ENCODE results near the gene MEF2D.
A peak's percentile ranks its signal among the peaks of the same experiment; 100 is the strongest.

Gene MEF2D

DNA sequence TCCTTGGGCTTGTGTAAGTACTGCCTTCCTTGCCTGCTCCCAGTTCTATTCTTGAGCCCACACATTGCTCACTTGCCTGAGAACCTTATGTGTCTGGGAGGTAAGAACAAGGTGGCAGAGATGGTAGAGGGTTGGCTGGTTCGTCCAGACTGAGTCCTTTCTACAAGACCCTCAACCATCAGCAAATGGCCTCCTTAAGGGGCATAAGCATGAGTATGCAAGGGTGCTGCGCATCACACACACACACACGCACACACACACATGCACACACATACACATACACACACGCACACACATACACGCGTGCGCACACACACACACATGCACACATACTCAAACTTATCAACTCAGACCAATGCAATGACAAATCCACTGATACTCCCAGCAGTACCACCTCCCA lies 74.6 kb downstream of the MEF2D start:
- DNase-seq (ENCODE audit: low spot score in 2 of 2) (no peak), ATAC-seq (ENCODE audit: low read depth) (no peak)
- H3K9me3 Mint-ChIP-seq = no peaks in the 10 kb centered on the region
- peaks cover 6% of the 10 kb centered on the region for H3K4me1 Mint-ChIP-seq
- peaks cover 44% of the 10 kb centered on the region for H3K27me3 Mint-ChIP-seq
- no peaks in the 10 kb centered on the region for H3K36me3 Mint-ChIP-seq
- no peak overlapping the region for H3K27ac Mint-ChIP-seq
- H3K4me3 Mint-ChIP-seq = no peak overlapping the region

DNA sequence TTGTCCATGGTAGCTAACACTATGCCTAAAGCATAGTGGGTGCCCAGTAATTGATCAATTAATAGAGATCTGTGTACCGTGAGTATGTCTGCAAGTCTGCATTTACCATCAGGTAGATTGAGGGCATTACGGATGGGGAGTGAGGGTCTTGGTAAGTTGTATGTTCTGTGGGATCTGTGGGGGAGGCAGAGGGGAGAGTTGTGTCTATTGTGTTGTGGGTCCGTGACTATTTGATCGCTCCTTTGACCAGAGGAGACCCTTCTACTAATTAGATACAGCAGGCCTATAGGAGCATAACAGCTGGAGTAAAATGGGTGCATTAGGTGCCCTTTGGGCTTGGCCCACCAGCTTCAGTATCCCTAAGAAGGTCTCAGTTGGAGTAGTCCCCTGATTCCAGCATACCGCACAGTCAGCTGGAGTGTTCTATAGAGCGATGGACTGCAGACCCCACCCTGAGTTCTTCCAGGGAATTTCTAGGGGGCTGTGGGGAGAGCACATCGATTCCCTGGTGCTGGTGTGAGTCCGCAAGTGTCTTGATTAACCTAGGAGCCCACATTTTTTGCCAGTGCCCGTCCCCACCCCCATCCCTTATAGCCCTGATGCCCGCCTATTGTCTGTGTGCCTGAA lies 75.7 kb downstream of the MEF2D start:
- H3K27me3 Mint-ChIP-seq = peaks cover 41% of the 10 kb centered on the region
- no peaks in the 10 kb centered on the region for H3K9me3 Mint-ChIP-seq
- ATAC-seq (ENCODE audit: low read depth) (no peak), DNase-seq (ENCODE audit: low spot score in 2 of 2) (no peak)
- no peak overlapping the region for H3K27ac Mint-ChIP-seq
- no peaks in the 10 kb centered on the region for H3K36me3 Mint-ChIP-seq
- no peak overlapping the region for H3K4me3 Mint-ChIP-seq
- peaks cover 12% of the 10 kb centered on the region for H3K4me1 Mint-ChIP-seq

DNA sequence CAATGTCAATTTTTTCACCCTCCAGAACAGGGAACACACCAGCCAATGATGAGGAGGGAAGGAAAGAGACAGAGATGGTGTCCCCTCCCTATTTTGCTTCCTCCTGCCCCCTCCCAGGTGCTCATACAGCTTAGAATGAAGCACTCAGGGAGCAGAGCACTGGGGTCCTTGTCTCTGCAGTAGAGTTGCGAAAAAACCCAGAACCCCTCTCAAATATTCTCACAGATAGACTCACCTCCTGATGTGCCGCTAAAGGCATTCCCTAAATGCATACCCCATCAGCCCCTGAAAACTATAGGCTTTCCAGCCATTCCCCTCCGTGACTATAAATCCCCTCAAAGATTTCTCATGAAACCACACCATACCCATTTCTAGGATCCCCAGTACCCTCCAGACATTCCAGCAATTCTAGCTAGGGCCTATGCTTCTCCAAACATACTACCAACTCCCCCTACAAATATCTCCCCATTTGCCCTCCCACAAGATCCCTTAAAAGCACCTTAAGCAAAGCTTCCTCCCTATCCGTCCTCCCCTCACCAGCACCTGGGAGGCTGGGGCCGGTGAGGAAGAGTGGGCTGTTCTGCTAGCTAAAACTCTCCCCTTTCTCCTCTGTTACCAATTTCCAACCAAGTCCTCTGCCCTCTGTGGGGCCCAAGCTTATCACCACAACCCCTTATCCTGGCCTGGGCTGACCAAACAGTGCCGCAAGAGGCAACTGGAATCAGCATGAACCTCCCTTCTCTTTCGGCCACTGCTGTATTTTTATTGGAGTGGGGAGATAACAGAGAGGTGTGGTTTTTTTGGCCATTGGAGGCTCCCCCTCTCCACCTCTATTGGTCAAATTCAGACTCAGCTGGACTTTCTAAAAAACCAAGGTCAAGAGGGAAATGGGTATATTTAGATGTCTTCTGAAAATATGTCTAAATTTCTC lies 76.9 kb downstream of the MEF2D start:
- Mint-ChIP-seq H3K27me3 (peaks cover 36% of the 10 kb centered on the region), H3K4me1 (peaks cover 12% of the 10 kb centered on the region), H3K4me3 (no peak overlapping the region), H3K9me3 (no peaks in the 10 kb centered on the region), H3K27ac (no peak overlapping the region), H3K36me3 (no peaks in the 10 kb centered on the region)
- DNase-seq (ENCODE audit: low spot score in 2 of 2) (no peak), ATAC-seq (ENCODE audit: low read depth) (no peak)

DNA sequence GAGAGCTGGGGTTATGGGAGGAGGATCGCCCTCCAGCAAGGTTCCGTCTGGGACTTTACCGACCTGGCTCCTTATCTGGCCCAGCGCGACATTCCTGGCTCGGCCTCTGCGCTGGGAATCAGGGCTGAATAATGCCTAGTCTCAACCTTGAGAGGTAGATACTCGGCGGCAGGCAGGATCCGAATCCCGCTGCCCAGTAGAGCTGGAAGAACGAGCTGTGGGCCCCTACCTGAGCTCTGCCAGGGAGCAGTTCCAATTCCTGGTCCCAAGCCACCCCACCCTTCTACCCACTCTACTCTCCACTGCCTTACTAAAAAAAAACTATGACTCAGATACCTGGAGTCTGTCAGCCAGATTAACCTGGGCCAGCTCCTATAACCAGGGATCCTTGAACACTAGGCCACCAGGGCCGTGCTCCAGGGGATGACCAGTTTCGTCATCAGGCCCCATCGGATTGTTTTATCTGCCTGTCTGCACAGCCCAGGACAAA lies 77.9 kb downstream of the MEF2D start:
- Mint-ChIP-seq H3K9me3 (no peaks in the 10 kb centered on the region), H3K4me1 (peaks cover 12% of the 10 kb centered on the region), H3K27ac (no peak overlapping the region), H3K4me3 (no peak overlapping the region), H3K27me3 (peaks cover 32% of the 10 kb centered on the region), H3K36me3 (no peaks in the 10 kb centered on the region)
- no peak for DNase-seq (ENCODE audit: low spot score in 2 of 2)
- ATAC-seq (ENCODE audit: low read depth) = no peak

DNA sequence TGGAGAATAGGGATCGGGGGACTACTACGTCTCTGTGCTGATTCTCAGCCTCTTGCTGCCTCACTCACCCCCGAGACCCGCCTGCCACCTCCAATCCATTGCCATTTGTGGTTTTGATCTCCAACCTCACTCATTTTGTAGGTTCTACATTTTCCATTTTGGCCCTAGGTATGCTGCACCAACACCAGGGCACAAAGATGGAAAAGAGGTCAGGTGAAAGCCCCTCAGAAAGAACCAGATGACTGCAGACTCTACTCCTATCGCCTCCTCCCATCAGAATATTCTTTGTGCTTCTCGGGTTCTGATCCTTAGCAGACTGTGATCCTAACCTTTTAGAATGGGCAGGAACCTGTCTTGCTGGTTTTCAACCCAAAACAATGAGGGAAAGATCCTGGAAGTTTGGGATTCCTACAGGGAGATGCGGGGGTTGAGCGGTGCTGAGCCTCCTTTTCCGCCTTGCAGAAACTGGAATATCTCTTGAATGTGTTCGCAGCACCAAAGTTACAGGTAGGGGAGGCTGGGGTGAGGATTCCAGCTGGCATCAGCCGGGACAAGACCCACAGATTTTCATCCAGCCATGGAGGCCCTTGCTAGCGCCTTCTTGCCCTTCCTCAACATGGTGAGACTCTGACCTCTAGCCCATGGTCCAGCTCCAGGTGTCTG lies 78.5 kb downstream of the MEF2D start:
- Mint-ChIP-seq H3K4me1 (peaks cover 12% of the 10 kb centered on the region), H3K36me3 (no peaks in the 10 kb centered on the region), H3K4me3 (peak overlapping the region; percentile 76), H3K27me3 (peaks cover 32% of the 10 kb centered on the region), H3K9me3 (no peaks in the 10 kb centered on the region), H3K27ac (no peak overlapping the region)
- ATAC-seq (ENCODE audit: low read depth) (no peak), DNase-seq (ENCODE audit: low spot score in 2 of 2) (no peak)

DNA sequence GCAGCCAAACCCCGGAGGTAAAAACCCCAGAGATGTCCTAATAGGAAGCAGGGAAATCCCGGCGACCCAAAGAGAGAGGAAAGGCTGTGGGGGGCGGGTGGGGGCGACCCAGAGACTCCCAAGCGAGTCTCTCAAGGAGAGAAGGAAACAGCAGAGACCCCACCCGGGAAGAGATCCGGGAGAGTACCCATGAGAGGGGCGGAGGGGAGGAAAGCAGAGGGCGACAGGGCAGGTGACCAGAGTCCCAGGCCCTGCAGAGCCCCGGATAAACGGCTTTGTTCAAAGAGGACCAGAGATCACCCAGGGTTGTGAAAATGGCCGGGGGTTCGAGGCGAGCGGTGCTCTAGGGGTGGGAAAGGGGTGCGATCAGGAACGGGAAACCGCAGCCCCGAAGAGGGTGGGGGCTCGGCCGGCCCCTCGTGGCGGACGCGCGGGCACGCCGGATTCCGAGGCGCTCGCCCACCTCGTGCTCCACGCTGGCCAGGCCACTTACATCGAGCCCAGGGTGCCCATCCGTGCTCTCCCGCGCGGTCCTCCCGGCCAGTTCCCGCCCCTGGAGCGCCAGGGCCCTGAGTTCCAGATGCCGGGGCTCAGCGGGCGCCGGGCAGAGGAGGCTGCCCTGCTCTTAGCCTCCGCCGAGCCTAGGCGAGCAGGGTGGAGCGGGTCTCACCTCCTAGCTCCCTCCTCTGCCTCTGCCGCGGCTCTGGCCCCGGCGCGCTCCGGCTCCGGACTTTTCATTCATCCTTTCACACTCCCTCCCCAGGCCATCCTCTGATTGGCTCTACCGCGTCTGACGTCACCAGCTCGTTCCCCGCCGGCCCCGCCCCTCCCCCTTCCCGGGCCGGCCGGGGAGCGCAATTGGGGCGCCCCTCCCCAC lies 79.3 kb downstream of the MEF2D start:
- Mint-ChIP-seq H3K4me1 (peaks cover 12% of the 10 kb centered on the region), H3K4me3 (peak overlapping the region; percentile 89), H3K9me3 (no peaks in the 10 kb centered on the region), H3K36me3 (no peaks in the 10 kb centered on the region), H3K27me3 (peaks cover 27% of the 10 kb centered on the region), H3K27ac (no peak overlapping the region)
- DNase-seq (ENCODE audit: low spot score in 2 of 2) (peak; percentile 50 to 52), ATAC-seq (ENCODE audit: low read depth) (peak; percentile 75)

DNA sequence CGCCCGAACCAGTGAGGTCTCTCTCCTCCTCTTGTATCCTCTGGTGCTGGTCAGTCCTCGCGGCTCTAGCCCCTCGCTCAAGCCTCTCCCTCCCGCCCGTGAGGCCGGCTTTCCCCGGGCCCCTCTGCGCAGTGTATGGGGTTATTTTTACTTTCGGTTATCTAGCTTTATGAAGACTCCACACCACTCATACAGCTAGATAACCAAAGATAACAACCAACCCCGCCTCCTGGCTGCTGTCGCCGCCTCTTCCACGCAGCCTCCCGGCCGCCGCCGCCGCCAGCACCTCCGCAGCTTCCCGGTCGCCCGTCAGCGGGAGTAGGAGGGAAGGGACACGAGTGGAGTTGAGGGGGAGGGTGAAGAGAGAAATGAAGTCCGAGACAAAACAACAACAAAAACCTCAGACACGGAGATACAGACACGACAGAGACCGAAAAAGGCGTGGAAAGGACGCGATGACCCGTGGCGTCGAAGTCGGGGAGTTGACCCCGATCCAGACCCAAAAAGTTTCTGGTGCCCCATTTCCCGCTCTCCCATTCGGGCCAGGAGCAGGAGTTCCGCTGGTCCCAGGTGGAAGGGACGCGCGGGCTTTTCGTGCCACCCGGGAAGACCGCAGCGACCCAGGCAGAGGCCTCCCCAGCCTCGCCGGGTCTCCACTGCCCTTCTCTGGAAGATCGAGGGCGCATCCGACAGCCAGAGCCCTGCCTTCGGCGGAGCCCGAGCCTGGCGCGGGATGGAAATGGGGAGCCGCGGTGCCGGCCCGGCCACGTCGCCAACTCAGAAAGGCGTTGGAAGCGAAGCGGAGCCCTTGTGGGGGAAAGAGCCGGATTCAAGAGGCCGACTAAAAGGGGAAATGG lies 80.1 kb downstream of the MEF2D start:
- peaks cover 12% of the 10 kb centered on the region for H3K4me1 Mint-ChIP-seq
- peak in 1 of 2 donors; percentile 51 for DNase-seq (ENCODE audit: low spot score in 2 of 2)
- H3K9me3 Mint-ChIP-seq = no peaks in the 10 kb centered on the region
- peak overlapping the region; percentile 89 for H3K4me3 Mint-ChIP-seq
- ATAC-seq (ENCODE audit: low read depth) = peak; percentile 65
- H3K27me3 Mint-ChIP-seq = peaks cover 24% of the 10 kb centered on the region
- peak overlapping the region; percentile 67 for H3K27ac Mint-ChIP-seq
- no peaks in the 10 kb centered on the region for H3K36me3 Mint-ChIP-seq

DNA sequence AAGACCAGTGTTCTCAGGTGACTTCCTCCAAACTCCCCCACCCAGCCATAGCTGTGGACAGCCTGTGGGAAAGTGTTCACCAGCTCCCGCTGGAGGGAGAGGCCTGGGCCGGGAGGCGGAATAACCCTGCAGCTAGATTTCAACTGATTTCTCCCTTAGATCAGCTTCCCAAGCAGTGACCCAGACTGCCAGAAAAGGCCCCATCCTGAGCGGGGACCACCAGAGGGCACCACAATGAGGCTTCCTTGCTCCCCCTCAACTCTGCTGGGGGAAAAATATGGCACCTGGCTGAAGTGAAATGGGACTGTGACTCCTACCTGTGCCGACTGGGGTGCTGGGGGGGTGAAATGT lies 80.7 kb downstream of the MEF2D start:
- peak overlapping the region; percentile 89 for H3K4me3 Mint-ChIP-seq
- ATAC-seq (ENCODE audit: low read depth) = peak; percentile 44
- H3K9me3 Mint-ChIP-seq = no peaks in the 10 kb centered on the region
- peak overlapping the region; percentile 67 for H3K27ac Mint-ChIP-seq
- H3K36me3 Mint-ChIP-seq = no peaks in the 10 kb centered on the region
- H3K27me3 Mint-ChIP-seq = peaks cover 24% of the 10 kb centered on the region
- DNase-seq (ENCODE audit: low spot score in 2 of 2) = peak in 1 of 2 donors; percentile 34
- peaks cover 12% of the 10 kb centered on the region for H3K4me1 Mint-ChIP-seq

DNA sequence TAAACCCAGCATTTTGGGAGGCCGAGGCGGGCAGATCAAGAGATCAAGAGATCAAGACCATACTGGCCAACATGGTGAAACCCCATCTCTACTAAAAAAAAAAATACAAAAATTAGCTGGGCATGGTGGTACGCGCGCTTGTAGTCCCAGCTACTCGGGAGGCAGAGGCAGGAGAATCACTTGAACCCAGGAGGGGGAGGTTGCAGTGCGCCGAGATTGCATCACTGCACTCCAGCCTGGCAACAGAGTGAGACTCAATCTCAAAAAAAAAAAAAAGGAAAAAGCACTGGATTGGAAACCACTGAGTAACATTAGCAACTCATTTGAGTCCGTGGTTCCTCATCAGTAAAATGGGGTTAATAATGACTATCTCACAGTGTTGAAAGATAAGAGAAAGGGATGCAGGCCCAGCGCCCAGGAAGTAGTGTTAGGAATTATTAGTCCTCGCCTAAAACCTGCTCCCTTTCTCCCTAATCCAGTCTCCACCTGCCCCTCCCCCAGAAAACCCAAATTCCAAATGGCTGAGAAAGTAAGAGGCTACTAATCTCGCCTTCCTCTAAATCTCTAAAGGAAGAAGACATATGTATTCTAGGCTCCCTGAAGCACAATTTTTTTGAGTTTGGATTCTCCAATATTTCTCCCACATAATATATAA lies 82.0 kb downstream of the MEF2D start:
- DNase-seq (ENCODE audit: low spot score in 2 of 2) (no peak), ATAC-seq (ENCODE audit: low read depth) (no peak)
- H3K9me3 Mint-ChIP-seq = no peaks in the 10 kb centered on the region
- peaks cover 12% of the 10 kb centered on the region for H3K4me1 Mint-ChIP-seq
- no peak overlapping the region for H3K27ac Mint-ChIP-seq
- no peak overlapping the region for H3K4me3 Mint-ChIP-seq
- H3K27me3 Mint-ChIP-seq = peaks cover 24% of the 10 kb centered on the region
- no peaks in the 10 kb centered on the region for H3K36me3 Mint-ChIP-seq

DNA sequence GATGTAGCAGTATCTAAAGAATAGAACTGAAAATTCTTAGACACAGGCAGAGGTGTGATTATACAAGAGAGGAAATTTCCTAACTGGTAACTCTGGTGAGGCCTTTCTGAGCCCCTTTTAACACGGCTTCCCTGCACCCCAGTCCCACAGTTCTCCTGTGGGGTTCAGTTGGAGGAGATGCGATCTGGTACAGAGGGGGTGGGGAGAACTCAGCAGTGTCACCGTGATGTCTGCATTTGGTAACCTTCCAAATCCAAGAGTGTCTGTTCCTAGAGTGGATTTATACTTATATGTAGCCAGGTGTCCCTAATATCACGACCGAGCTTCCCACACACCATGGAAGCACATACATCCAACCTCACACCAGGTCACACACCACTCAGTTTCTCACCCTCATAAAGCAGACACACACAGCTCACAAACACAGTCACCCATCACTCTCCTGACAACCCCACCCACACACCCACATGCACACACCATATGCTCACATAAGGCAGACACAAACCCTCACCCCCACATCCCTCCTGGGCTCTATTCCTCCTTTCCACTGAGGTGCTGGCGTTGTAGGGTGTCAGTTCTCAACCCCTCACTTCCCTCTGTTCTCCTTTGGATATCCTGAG lies 83.1 kb downstream of the MEF2D start:
- no peak overlapping the region for H3K4me3 Mint-ChIP-seq

DNA sequence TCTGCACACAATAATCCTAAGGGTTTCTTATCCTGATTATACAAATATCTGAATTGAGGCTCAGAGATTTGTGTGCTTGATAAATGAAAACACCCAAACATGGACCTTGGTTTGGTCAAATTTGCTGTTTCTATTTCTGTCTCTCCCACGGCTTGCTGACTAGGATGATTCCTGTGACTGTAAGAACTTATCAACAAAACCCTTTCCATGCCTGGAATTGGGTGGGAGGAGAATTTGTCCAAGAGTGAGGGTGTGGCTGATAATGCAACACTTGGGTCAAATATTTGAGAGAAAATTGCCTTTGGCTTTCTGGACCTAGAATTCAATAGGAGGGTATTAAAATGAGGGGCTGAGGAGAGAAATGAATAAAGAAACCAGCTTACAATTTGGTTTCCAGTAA lies 83.6 kb downstream of the MEF2D start:
- H3K9me3 Mint-ChIP-seq = no peaks in the 10 kb centered on the region
- peaks cover 12% of the 10 kb centered on the region for H3K4me1 Mint-ChIP-seq
- no peak overlapping the region for H3K4me3 Mint-ChIP-seq
- no peak for DNase-seq (ENCODE audit: low spot score in 2 of 2)
- H3K27ac Mint-ChIP-seq = no peak overlapping the region
- no peaks in the 10 kb centered on the region for H3K36me3 Mint-ChIP-seq
- H3K27me3 Mint-ChIP-seq = peaks cover 22% of the 10 kb centered on the region
- no peak for ATAC-seq (ENCODE audit: low read depth)

More for the DNA sequence above, 83.1 kb downstream of the MEF2D start:
- no peaks in the 10 kb centered on the region for H3K36me3 Mint-ChIP-seq
- ATAC-seq (ENCODE audit: low read depth) (no peak), DNase-seq (ENCODE audit: low spot score in 2 of 2) (no peak)
- no peak overlapping the region for H3K27ac Mint-ChIP-seq
- no peaks in the 10 kb centered on the region for H3K9me3 Mint-ChIP-seq
- H3K4me1 Mint-ChIP-seq = peaks cover 12% of the 10 kb centered on the region
- peaks cover 23% of the 10 kb centered on the region for H3K27me3 Mint-ChIP-seq

DNA sequence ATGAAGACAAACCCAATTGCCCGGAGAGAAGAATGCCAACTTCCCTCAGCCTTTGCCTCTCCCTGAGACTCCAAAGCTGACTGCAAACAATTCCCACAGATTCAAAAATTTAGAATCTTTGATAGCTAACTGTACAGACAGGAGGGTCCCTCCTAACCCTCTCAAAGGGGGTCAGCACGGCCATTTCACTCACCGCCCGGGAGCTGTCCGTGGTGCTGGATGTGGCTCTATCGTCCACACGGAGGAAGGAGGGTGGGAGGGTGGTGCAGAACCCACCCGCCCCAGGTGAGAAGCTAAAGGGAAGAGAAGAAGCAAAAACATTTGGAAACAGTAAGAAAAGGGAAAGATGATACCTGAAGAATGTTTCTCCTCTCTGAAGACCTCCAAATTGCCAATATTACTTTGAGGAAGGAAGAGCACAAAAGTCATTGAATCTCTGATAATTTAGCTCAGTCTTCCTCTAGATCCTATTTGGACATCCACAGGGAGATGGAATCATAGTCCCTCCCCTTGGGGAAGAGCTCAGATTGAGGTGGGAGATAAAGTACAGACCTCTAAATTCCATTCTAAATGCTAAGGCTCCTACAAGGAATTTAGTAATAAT lies 86.0 kb downstream of the MEF2D start:
- no peak overlapping the region for H3K4me3 Mint-ChIP-seq
- ATAC-seq (ENCODE audit: low read depth) (no peak), DNase-seq (ENCODE audit: low spot score in 2 of 2) (no peak)

More for the DNA sequence above, 86.0 kb downstream of the MEF2D start:
- H3K9me3 Mint-ChIP-seq = no peaks in the 10 kb centered on the region
- no peaks in the 10 kb centered on the region for H3K36me3 Mint-ChIP-seq
- peaks cover 20% of the 10 kb centered on the region for H3K27me3 Mint-ChIP-seq
- H3K27ac Mint-ChIP-seq = no peak overlapping the region
- no peaks in the 10 kb centered on the region for H3K4me1 Mint-ChIP-seq

Measured in memory B cell (primary cell).